ENCODE measurements around the gene FAM156A. TPM values are rescaled to one million over a fixed set of nuclear protein-coding genes. Genes with fewer than 3 reads are reported as not detected.
"Not testable (repeated sequence)": the region's sequence is repeated elsewhere in the genome, so short reads cannot be mapped to it uniquely, and the experiment has no call there.

Gene FAM156A
- total RNA-seq, 4 donors from 2014 or later: 12.6 to 246 (median 29.3) TPM

- Histone ChIP-seq H3K27me3 (no peaks in the 10 kb centered on the region), H3K27ac (no peak overlapping the region), H3K36me3 (no peaks in the 10 kb centered on the region), H3K4me1 (no peaks in the 10 kb centered on the region), H3K4me3 (no peak overlapping the region), H3K9me3 (no peaks in the 10 kb centered on the region)
- intact Hi-C loops (cut with DNase I; ENCODE audit: low total_unique reads): no loop called here
- TF ChIP-seq CTCF (IDR thresholded peaks at IDR 0.05) (no peak), POLR2AphosphoS5 (IDR thresholded peaks at IDR 0.05) (no peak), POLR2A (IDR thresholded peaks at IDR 0.05) (no peak), EP300 (IDR thresholded peaks at IDR 0.05; ENCODE audit: low read depth) (no peak)
- WGBS, 2 donors (ENCODE audit: low coverage in 1 of 2): 68 to 86% methylated on average over 1 to 2 of the region's 2 CpGs
- in situ Hi-C loops (cut with MboI; ENCODE audit: low pct_ligation_motif_present in 1 of 4, low pct_unique_long_range_greater_than_20kb in 1 of 4, low sequenced_read_pairs in 3 of 4): loop anchor here in 1 of 4 donors (25.0 kb wide), 1 partner anchor 391 kb away; no protein-coding TSS in a partner anchor
- no peak for DNase-seq
Measured at GRCh38 chrX:52977953-52978352, 19.6 kb upstream of the FAM156A start.

GRCh38 chrX:52975576-52975975 lies 17.3 kb upstream of the FAM156A start:
- H3K27me3 ChIP-seq; H3K4me1 ChIP-seq; DNase-seq; intact Hi-C loops (cut with DNase I; ENCODE audit: low total_unique reads); H3K9me3 ChIP-seq; H3K36me3 ChIP-seq; H3K27ac ChIP-seq; H3K4me3 ChIP-seq: not testable (repeated sequence)
- WGBS, 2 donors (ENCODE audit: low coverage in 1 of 2): 88% methylated on average over 11 of the region's 11 CpGs; no CpG with 5 or more reads in 1 of the 2 donors
- in situ Hi-C loops (cut with MboI; ENCODE audit: low pct_ligation_motif_present in 1 of 4, low pct_unique_long_range_greater_than_20kb in 1 of 4, low sequenced_read_pairs in 3 of 4): loop anchor here in 1 of 4 donors (25.0 kb wide), 1 partner anchor 388 kb away; no protein-coding TSS in a partner anchor

GRCh38 chrX:52974336-52974992 lies 16.1 kb upstream of the FAM156A start:
- H3K9me3 ChIP-seq; H3K27ac ChIP-seq; DNase-seq; H3K4me1 ChIP-seq; intact Hi-C loops (cut with DNase I; ENCODE audit: low total_unique reads); in situ Hi-C loops (cut with MboI; ENCODE audit: low pct_ligation_motif_present in 1 of 4, low pct_unique_long_range_greater_than_20kb in 1 of 4, low sequenced_read_pairs in 3 of 4); H3K4me3 ChIP-seq; H3K36me3 ChIP-seq; H3K27me3 ChIP-seq: not testable (repeated sequence)
- WGBS, 2 donors (ENCODE audit: low coverage in 1 of 2): 74% methylated on average over 8 of the region's 8 CpGs; no CpG with 5 or more reads in 1 of the 2 donors

- intact Hi-C loops (cut with DNase I; ENCODE audit: low total_unique reads); H3K4me1 ChIP-seq; H3K36me3 ChIP-seq; H3K4me3 ChIP-seq; DNase-seq; H3K9me3 ChIP-seq; H3K27me3 ChIP-seq; in situ Hi-C loops (cut with MboI; ENCODE audit: low pct_ligation_motif_present in 1 of 4, low pct_unique_long_range_greater_than_20kb in 1 of 4, low sequenced_read_pairs in 3 of 4); H3K27ac ChIP-seq: not testable (repeated sequence)
- WGBS, 2 donors (ENCODE audit: low coverage in 1 of 2): no CpG with 5 or more reads among the region's 10 CpGs
Measured at GRCh38 chrX:52967922-52968321, 9.6 kb upstream of the FAM156A start.

GRCh38 chrX:52966993-52967738 lies 8.8 kb upstream of the FAM156A start:
- H3K4me3 ChIP-seq; intact Hi-C loops (cut with DNase I; ENCODE audit: low total_unique reads); H3K36me3 ChIP-seq; H3K27me3 ChIP-seq; in situ Hi-C loops (cut with MboI; ENCODE audit: low pct_ligation_motif_present in 1 of 4, low pct_unique_long_range_greater_than_20kb in 1 of 4, low sequenced_read_pairs in 3 of 4); H3K9me3 ChIP-seq; H3K4me1 ChIP-seq; DNase-seq; H3K27ac ChIP-seq: not testable (repeated sequence)
- no CpG with 5 or more reads among the region's 16 CpGs for WGBS, 2 donors (ENCODE audit: low coverage in 1 of 2)

GRCh38 chrX:52958961-52959360 lies 643 bp upstream of the FAM156A start:
- H3K36me3 ChIP-seq; DNase-seq; H3K4me3 ChIP-seq; H3K9me3 ChIP-seq; in situ Hi-C loops (cut with MboI; ENCODE audit: low pct_ligation_motif_present in 1 of 4, low pct_unique_long_range_greater_than_20kb in 1 of 4, low sequenced_read_pairs in 3 of 4); H3K27ac ChIP-seq; H3K27me3 ChIP-seq; intact Hi-C loops (cut with DNase I; ENCODE audit: low total_unique reads); H3K4me1 ChIP-seq: not testable (repeated sequence)
- no CpG with 5 or more reads among the region's 7 CpGs for WGBS, 2 donors (ENCODE audit: low coverage in 1 of 2)

GRCh38 chrX:52949884-52950283 lies 8.4 kb downstream of the FAM156A start:
- intact Hi-C loops (cut with DNase I; ENCODE audit: low total_unique reads): not testable (repeated sequence)

GRCh38 chrX:52949325-52949724 lies 9.0 kb downstream of the FAM156A start:
- H3K27me3 ChIP-seq; DNase-seq; in situ Hi-C loops (cut with MboI; ENCODE audit: low pct_ligation_motif_present in 1 of 4, low pct_unique_long_range_greater_than_20kb in 1 of 4, low sequenced_read_pairs in 3 of 4); H3K4me3 ChIP-seq; H3K4me1 ChIP-seq; H3K9me3 ChIP-seq; intact Hi-C loops (cut with DNase I; ENCODE audit: low total_unique reads); H3K27ac ChIP-seq; H3K36me3 ChIP-seq: not testable (repeated sequence)
- no CpG with 5 or more reads among the region's 4 CpGs for WGBS, 2 donors (ENCODE audit: low coverage in 1 of 2)

More at GRCh38 chrX:52949884-52950283, 8.4 kb downstream of the FAM156A start:
- in situ Hi-C loops (cut with MboI; ENCODE audit: low pct_ligation_motif_present in 1 of 4, low pct_unique_long_range_greater_than_20kb in 1 of 4, low sequenced_read_pairs in 3 of 4); H3K27ac ChIP-seq; DNase-seq; H3K4me3 ChIP-seq; H3K4me1 ChIP-seq; H3K27me3 ChIP-seq; H3K9me3 ChIP-seq; H3K36me3 ChIP-seq: not testable (repeated sequence)
- no CpG with 5 or more reads among the region's 10 CpGs for WGBS, 2 donors (ENCODE audit: low coverage in 1 of 2)

- DNase-seq; H3K27me3 ChIP-seq; H3K4me3 ChIP-seq; in situ Hi-C loops (cut with MboI; ENCODE audit: low pct_ligation_motif_present in 1 of 4, low pct_unique_long_range_greater_than_20kb in 1 of 4, low sequenced_read_pairs in 3 of 4); H3K27ac ChIP-seq; H3K4me1 ChIP-seq; intact Hi-C loops (cut with DNase I; ENCODE audit: low total_unique reads); H3K36me3 ChIP-seq; H3K9me3 ChIP-seq: not testable (repeated sequence)
- WGBS, 2 donors (ENCODE audit: low coverage in 1 of 2): no CpG with 5 or more reads among the region's 17 CpGs
Measured at GRCh38 chrX:52948265-52948664, 10.1 kb downstream of the FAM156A start.

Measured in transverse colon (tissue), 4 donors.